Ishikawa (cell line): Measurements from ENCODE around the gene ZNF618.

Source experiments
- EP300 ChIP-seq: IDR thresholded peaks from 2 replicates; pipeline ENCODE4 v1.6.1; 2012; ENCODE audit warnings: borderline replicate concordance
- MAX ChIP-seq: IDR thresholded peaks from 2 replicates; pipeline ENCODE4 v1.6.1; 2012

DNA sequence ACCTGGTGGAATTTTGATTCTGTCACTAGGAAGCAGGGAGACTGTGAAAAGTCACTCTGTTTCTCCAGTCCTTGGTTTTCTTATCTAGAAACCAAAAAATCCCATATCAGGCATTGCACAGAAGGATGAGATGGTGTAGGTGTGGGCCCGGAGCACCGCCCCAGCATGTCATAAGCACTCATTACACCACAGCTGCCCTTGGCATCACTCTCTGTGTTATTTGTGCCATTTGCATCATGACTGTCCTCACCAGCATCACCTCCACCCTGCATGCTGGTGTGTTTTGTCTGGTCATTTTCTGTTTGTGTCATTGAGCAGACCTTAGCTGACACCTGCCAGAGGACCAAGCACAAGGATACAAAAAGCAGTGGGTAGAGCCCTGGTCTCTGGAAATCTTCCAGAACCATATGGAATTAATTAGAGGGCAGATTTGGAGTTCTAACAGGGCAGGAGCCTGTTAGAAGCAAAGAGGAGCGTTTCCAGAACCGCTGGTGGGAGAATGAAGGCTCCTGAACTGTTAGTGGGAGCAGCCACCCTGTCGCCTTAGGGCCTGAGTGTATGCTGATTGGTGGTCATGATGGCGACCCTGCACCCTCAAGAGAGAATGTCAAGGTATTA lies 102.7 kb downstream of the ZNF618 start:
- TF ChIP-seq EP300 (no peak), MAX (no peak)
